ENCODE measurements around the gene KIAA1958. TPM values are rescaled to one million over a fixed set of nuclear protein-coding genes. Genes with fewer than 3 reads are reported as not detected.
"Not testable (repeated sequence)": the region's sequence is repeated elsewhere in the genome, so short reads cannot be mapped to it uniquely, and the experiment has no call there.

Gene KIAA1958
- total RNA-seq, 1 donor from 2014 or later = 2.0 TPM

GRCh38 chr9:112505086-112505485, 18.5 kb downstream of the KIAA1958 start:
- no peaks in the 10 kb centered on the region for H3K27me3 ChIP-seq
- DNase-seq (ENCODE audit: low spot score in 2 of 2) = no peak
- intact Hi-C loops (cut with DNase I) = no loop called here
- no peak for TF ChIP-seq CTCF (IDR thresholded peaks at IDR 0.05)
- no peaks in the 10 kb centered on the region for H3K4me1 ChIP-seq
- no peak overlapping the region for H3K27ac ChIP-seq
- H3K36me3 ChIP-seq = no peaks in the 10 kb centered on the region
- H3K4me3 ChIP-seq = no peak overlapping the region
- H3K9me3 ChIP-seq = no peaks in the 10 kb centered on the region

GRCh38 chr9:112505607-112506006, 19.0 kb downstream of the KIAA1958 start:
- no peak for TF ChIP-seq CTCF (IDR thresholded peaks at IDR 0.05)
- no peak overlapping the region for H3K4me3 ChIP-seq
- intact Hi-C loops (cut with DNase I) = no loop called here
- H3K4me1 ChIP-seq = no peaks in the 10 kb centered on the region
- H3K27ac ChIP-seq = no peak overlapping the region
- no peaks in the 10 kb centered on the region for H3K9me3 ChIP-seq
- no peaks in the 10 kb centered on the region for H3K36me3 ChIP-seq
- no peak for DNase-seq (ENCODE audit: low spot score in 2 of 2)
- no peaks in the 10 kb centered on the region for H3K27me3 ChIP-seq

- Histone ChIP-seq H3K36me3 (no peaks in the 10 kb centered on the region), H3K4me1 (no peaks in the 10 kb centered on the region), H3K27me3 (no peaks in the 10 kb centered on the region), H3K9me3 (no peaks in the 10 kb centered on the region), H3K27ac (no peak overlapping the region), H3K4me3 (no peak overlapping the region)
- DNase-seq (ENCODE audit: low spot score in 2 of 2) = no peak
- TF ChIP-seq CTCF (IDR thresholded peaks at IDR 0.05) = no peak
- intact Hi-C loops (cut with DNase I) = no loop called here
Observed at GRCh38 chr9:112506571-112506970, 19.9 kb downstream of the KIAA1958 start.

GRCh38 chr9:112507001-112507680, 20.5 kb downstream of the KIAA1958 start:
- no peaks in the 10 kb centered on the region for H3K27me3 ChIP-seq
- no peaks in the 10 kb centered on the region for H3K4me1 ChIP-seq
- TF ChIP-seq CTCF (IDR thresholded peaks at IDR 0.05) = no peak
- no peak overlapping the region for H3K27ac ChIP-seq
- intact Hi-C loops (cut with DNase I) = no loop called here
- no peaks in the 10 kb centered on the region for H3K36me3 ChIP-seq
- DNase-seq (ENCODE audit: low spot score in 2 of 2) = no peak
- no peak overlapping the region for H3K4me3 ChIP-seq
- H3K9me3 ChIP-seq = no peaks in the 10 kb centered on the region

- intact Hi-C loops (cut with DNase I) = no loop called here
- Histone ChIP-seq H3K27me3 (no peaks in the 10 kb centered on the region), H3K27ac (no peak overlapping the region), H3K36me3 (no peaks in the 10 kb centered on the region), H3K4me1 (no peaks in the 10 kb centered on the region), H3K9me3 (no peaks in the 10 kb centered on the region), H3K4me3 (no peak overlapping the region)
- no peak for TF ChIP-seq CTCF (IDR thresholded peaks at IDR 0.05)
- DNase-seq (ENCODE audit: low spot score in 2 of 2) = no peak
Observed at GRCh38 chr9:112508377-112508776, 21.8 kb downstream of the KIAA1958 start.

- intact Hi-C loops (cut with DNase I); DNase-seq (ENCODE audit: low spot score in 2 of 2); H3K9me3 ChIP-seq; H3K27me3 ChIP-seq; H3K36me3 ChIP-seq; H3K27ac ChIP-seq; H3K4me1 ChIP-seq; H3K4me3 ChIP-seq: not testable (repeated sequence)
Observed at GRCh38 chr9:112512377-112512776, 25.8 kb downstream of the KIAA1958 start.

All from ascending aorta (tissue), 2 donors.